ENCODE data around the gene MED9.

Gene MED9

DNA sequence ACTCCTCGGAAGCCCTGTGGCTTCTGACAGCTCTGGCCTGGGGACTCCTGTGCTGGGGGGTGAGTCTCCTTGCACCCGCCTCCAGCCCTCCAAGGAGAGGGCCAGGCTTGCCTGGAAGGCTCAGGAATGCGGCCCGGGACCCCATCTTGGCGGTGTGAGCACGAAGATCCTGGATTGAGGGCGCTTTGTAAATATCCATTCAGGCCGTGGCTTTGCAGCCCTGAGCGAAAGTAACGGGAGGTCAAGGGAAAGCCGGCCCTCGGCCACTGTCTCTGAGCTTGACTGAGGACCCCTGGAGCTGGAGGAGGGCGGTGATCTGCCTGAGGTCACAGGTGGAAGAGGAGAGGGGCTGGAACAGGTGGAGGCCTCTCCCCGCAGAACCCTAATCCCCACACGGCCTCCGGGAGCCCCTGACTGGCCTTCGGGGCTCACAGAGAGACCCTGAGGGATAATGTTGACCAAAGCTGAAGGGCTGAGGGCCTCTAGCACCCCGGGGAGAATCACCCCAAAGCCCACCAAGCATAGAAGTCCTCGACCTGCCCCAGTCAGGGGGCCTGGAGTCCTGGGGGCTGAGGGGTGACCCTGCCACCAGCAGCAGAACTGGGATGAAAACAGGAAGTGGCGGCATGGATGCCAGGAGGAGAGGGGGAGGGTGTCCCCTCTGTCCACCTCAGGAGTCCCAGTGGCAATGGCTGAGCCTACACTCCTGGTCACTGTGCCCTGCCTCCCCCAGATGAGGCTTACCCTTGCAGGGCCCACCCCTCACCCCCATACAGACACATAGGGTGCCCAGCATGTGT, 27.7 kb downstream of the MED9 start:
- DNase-seq (ENCODE audit: low read depth in 2 of 2), result no peak

GRCh38 chr17:17505151-17505550, 28.4 kb downstream of the MED9 start:
- no peak for DNase-seq (ENCODE audit: low read depth in 2 of 2)

DNA sequence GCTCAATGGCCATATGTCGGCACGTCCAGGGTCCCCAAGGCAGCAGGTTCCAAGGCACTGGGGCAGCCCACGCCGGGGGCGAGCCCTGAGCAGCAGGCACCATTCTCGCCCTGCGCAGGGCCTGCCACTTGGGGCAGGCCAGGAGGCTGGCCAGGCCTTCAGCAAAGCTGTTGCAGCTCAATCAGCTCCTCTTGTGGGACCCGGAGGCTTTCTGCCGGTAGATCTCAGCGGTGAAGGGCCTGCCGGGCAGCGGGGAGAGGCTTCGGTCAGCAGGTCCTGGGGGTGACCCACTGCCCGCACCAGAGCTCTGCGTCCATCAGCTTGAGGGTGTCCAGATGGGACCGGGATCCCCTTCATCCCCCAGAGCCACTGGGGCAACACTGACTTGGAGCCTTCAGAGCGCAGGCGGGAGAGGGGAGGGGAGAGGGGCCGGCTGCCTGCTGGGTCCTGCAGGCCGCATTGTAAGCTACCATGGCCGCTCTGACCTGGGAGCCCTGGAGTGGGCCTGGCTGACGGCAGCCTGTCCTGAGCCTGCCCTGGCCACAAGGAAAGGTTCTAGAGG, 28.9 kb downstream of the MED9 start:
- no peak for DNase-seq (ENCODE audit: low read depth in 2 of 2)

GRCh38 chr17:17506181-17506741, 29.5 kb downstream of the MED9 start:
- no peak for DNase-seq (ENCODE audit: low read depth in 2 of 2)

DNA sequence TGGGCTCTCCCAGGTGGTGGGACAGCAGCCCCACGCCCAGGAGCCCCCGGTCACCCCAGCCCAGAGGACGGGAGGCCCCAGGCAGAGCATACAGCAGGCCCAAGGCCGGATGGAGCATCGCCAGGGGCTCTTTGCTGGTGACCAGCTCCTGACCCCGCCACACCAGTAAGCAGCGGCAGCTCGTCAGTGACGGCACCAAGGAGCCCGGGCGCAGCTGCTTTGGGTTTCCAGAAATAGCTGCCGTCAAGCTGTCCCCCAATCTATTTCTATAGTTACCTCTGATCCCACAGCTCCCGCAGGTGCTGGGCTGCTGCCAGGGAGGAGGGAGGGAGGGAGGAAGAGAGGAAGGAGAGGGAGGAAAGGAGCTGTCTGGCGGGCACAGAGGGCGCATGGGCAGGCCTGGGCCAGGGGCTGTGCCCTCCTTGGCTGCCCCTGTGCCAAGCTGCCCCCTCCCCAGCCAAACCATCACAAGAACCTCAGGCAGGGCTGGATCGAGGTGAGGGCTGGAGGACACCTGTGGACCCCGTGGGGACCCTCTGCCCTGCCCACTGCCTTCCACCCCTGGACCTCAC, 30.2 kb downstream of the MED9 start:
- no peak for DNase-seq (ENCODE audit: low read depth in 2 of 2)

- DNase-seq (ENCODE audit: low read depth in 2 of 2), result no peak
Measured at GRCh38 chr17:17507465-17508011, 30.7 kb downstream of the MED9 start.

DNA sequence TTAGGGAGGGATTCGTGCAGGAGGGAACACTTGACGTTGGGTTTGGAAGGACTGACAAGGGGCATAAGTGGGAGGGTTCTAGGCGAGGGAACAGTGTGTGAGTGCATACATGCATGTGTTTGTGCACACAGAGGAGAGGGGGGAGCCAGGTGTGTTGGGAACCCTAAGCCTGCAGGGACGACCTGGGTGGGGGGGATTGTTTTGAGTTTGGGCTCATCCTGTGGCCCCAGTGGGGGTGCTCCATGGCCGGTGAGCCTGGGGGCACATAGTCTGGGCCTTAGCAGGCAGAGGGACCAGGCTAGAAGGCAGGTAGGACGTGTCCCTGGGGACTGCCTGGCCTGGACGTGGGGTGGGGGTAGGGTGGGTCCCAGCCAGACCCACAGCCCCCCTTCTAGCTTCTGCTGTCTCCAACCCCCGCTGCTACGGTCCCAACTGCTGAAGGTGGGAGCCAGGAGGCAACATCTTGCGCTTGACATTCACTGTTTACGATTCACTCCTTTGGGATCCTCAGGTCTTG, 31.3 kb downstream of the MED9 start:
- no peak for DNase-seq (ENCODE audit: low read depth in 2 of 2)

DNA sequence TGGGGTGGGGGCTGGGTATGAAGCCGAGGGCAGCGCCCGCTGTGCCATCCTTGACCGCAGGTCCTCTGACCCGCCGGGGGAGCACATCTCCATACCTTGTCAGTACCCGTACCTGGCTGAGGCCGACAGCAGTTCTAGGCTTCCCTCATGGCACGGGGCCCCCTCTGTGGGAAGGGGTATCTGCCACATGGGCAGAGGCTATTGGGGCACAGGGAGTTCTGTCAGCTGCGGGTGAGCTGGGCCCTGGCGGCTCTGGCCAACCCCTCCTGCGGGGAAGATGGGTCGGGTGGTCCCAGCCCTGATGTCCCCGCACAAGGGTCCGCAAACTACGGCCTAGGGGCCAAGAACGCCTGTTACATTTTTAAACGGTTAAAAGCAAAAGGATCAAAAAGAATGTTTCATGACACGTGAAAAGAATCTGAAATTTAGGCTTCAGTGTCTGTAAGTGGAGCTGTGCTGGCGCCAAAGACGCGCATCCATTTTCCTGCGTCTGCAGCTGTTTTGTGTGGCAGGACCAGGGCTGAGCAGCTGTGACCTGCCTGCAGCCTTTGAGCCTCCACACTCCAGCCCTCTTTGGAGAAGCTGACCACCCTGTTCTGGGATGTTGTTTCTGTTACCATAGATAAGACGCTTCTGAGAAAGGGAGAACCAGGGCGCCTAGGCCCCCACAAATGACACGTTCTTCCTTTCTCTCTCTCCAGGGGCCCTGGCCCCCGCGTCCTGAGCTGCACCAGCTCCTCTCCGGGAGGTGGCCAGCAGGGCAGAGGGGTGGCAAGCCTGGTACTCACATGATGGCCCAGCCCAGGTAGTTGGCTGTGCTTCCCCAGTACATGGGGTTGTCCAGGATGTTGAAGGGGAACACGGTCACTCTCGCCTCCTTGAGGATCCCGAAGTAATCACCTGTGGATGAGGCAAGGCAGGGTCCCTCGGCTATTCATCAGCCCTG, 32.1 kb downstream of the MED9 start:
- no peak for DNase-seq (ENCODE audit: low read depth in 2 of 2)

GRCh38 chr17:17509601-17510425, 33.0 kb downstream of the MED9 start:
- no peak for DNase-seq (ENCODE audit: low read depth in 2 of 2)

DNA sequence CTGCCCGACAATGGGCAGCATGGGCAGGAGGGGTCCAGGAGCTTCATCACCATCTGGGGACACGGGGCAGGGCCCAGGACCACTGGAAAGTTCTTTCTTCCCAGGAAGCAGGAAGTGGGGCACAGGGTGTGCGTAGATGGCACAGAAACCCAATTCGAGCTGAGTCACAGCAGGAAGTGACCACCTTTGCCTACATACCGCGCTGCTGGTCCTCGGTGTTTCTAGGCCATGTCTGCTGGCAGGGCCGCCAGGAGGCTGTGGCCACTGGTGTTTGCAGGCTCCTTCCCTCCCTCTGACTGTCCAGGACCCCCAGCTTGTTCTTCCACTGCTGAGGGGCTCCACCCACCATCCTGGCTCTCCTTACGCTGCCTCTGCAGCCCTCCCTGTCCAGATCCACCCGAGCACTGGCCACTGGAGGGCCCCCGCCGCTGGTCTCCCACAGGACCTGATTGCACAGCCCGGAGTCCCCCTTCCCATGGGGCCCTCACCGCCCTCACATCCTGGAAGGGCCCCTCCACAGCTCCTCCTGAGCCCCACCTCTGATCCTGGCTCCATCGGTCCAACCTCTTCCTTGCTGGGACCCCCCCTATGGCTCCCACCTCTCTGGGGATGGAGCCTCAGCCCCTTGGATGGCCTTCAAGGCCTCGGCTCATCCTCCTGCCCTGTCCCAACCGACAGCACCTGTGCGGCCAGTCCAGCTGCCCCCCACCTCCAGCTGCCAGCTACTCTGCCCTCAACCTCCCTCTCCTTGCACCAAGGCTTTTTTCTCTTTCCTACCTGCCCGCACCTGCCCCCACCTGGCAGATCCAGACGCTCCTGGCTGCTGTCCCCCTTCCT, 33.9 kb downstream of the MED9 start:
- no peak for DNase-seq (ENCODE audit: low read depth in 2 of 2)

DNA sequence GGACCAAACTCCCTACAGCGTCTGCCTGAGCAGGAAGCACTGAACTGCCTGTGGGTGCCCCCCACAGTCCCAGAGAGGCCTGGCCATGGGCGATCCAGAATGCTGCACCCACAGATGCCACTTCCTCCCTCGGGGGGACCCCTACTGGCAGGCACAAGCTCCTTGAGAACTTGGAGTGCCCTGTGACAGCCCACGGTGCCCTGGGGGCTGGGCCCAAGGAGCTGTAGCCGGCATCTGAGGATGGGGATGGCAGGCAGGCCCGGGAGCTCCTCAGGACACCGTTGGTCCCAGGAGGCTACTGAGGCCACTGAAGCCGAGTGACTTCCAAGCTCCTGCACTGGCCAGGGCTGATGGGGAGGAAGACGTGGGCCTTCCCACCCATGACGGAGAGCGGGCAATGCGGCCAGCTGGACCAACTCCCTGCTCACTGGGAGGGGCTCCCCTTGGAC, 34.5 kb downstream of the MED9 start:
- DNase-seq (ENCODE audit: low read depth in 2 of 2), result no peak

- no peak for DNase-seq (ENCODE audit: low read depth in 2 of 2)
Measured at GRCh38 chr17:17511881-17512858, 35.4 kb downstream of the MED9 start.

- DNase-seq (ENCODE audit: low read depth in 2 of 2), result no peak
Measured at GRCh38 chr17:17512866-17513265, 36.1 kb downstream of the MED9 start.

- DNase-seq (ENCODE audit: low read depth in 2 of 2), result no peak
Measured at GRCh38 chr17:17513626-17514025, 36.8 kb downstream of the MED9 start.

DNA sequence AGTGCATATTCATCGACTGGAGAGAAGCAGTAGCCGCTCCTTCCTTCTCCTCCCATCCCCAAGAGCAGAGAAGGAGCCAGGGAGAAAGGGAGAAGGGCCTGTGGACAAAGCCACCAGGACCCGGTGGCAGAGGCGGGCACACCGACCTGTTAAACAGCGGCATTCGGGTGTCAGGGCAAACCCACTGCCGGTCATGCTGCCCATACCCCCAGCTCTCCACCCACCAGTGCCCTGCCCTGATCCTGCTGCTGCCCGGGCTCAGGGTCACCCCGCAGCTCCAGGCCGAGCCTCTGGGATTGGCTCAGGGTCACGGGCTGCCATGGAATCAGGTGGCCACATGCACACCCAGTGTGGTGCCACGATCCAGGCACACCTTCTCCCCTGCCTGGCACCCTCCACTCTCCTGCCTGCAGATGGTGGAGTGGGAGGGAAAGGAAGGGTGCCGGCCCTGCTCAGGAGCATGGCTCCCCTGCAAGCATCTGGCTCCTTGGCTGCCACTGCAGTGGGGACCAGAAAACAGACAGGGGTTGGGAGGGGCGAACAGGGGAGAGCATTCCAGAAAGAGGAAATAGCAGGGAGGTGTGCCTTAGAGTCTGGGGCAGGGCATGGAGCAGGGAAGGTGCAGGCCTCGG, 37.7 kb downstream of the MED9 start:
- DNase-seq (ENCODE audit: low read depth in 2 of 2), result no peak

GRCh38 chr17:17514993-17515933, 38.5 kb downstream of the MED9 start:
- DNase-seq (ENCODE audit: low read depth in 2 of 2), result no peak

Measured in stimulated activated CD8-positive, alpha-beta memory T cell treated with anti-CD3 and anti-CD28 coated beads, Interleukin-2, amount 100 ng/mL, for 48 hours (primary cell).